DOHH2 (cell line): ENCODE results near the gene SLC25A30.
"Not testable (repeated sequence)": the region's sequence is repeated elsewhere in the genome, so short reads cannot be mapped to it uniquely, and the experiment has no call there.

Source experiments
- EZH2phosphoT487 ChIP-seq: fragments of 200-600 bp; sonication (generic); IDR thresholded peaks from 2 replicates; pipeline ENCODE4 v1.6.1; 2017; ENCODE audit warnings: borderline replicate concordance, mild to moderate bottlenecking, antibody characterized with exemption, low read length, moderate library complexity, mixed read lengths
- TF ChIP-seq, protein P1 (sequence below): fragments of 200-600 bp; sonication (generic); IDR thresholded peaks from one replicate; pipeline ENCODE4 v1.5.1; 2014; ENCODE audit warnings: antibody characterized with exemption, mild to moderate bottlenecking, low read depth, low read length; ENCODE audit not compliant: poor library complexity, severe bottlenecking

DNA sequence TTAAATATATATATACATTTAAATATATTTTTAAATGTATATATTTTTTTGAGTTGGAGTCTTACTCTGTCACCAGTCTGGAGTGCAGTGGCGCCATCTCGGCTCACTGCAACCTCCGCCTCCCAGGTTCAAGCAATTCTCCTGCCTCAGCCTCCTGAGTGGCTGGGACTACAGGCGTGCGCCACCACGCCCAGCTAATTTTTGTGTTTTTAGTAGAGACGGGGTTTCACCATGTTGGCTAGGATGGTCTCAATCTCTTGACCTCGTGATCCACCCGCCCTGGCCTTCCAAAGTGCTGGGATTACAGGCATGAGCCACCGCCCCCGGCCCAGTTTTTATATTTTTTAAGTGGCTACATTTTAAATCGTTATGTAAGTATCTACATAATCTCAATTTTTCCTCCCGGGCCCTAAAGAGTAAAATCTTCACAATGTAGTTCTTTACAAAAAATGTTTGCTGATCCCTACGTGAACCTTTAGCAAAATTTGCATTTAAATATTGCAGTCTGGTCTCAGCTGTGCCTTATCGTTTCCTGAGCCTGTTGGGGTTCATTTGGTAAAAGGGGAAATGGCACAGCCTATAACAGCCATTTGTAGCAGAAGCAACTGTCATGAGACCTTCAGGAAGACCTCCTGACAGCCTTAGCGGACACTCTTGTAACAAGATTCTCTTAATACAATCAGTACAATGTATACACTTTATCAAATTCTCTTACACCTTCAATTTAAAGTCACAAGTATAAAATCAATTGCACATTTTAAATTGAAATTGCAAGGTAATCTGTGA is 8.1 kb upstream of the SLC25A30 start:
- not testable (repeated sequence) for TF ChIP-seq EZH2phosphoT487
- TF ChIP-seq, protein P1, sequence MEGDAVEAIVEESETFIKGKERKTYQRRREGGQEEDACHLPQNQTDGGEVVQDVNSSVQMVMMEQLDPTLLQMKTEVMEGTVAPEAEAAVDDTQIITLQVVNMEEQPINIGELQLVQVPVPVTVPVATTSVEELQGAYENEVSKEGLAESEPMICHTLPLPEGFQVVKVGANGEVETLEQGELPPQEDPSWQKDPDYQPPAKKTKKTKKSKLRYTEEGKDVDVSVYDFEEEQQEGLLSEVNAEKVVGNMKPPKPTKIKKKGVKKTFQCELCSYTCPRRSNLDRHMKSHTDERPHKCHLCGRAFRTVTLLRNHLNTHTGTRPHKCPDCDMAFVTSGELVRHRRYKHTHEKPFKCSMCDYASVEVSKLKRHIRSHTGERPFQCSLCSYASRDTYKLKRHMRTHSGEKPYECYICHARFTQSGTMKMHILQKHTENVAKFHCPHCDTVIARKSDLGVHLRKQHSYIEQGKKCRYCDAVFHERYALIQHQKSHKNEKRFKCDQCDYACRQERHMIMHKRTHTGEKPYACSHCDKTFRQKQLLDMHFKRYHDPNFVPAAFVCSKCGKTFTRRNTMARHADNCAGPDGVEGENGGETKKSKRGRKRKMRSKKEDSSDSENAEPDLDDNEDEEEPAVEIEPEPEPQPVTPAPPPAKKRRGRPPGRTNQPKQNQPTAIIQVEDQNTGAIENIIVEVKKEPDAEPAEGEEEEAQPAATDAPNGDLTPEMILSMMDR, result not testable (repeated sequence)
